Measurements from ENCODE around the gene TENT4B.

The TENT4B gene

GRCh38 chr16:50172195-50172922, 19.3 kb downstream of the TENT4B start:
- ChIA-PET CTCF (interaction anchor here (0.7 to 2.0 kb wide), 7 partner anchors 12 to 634 kb away, joined by 3 to 9 read pairs (median 3); partner anchors contain the start of gene CNEP1R1), POLR2A (no interaction called here)
- DNase-seq (ENCODE audit: extremely low spot score) = no peak
- TF ChIP-seq CTCF (IDR thresholded peaks at IDR 0.05; ENCODE audit: control extremely low read depth, extremely low read depth, low read depth, missing control alignments) = no peak

- ChIA-PET POLR2A (no interaction called here), CTCF (interaction anchor here (1.2 to 1.5 kb wide), 3 partner anchors 13 to 149 kb away, joined by 3 read pairs; partner anchors contain the start of gene CNEP1R1)
- DNase-seq (ENCODE audit: extremely low spot score) = no peak
- TF ChIP-seq CTCF (IDR thresholded peaks at IDR 0.05; ENCODE audit: control extremely low read depth, extremely low read depth, low read depth, missing control alignments) = no peak
These were observed 20.2 kb downstream of the TENT4B start for GRCh38 chr16:50173316-50173715.

- ChIA-PET CTCF (no interaction called here), POLR2A (no interaction called here)
- DNase-seq (ENCODE audit: extremely low spot score) = no peak
- no peak for TF ChIP-seq CTCF (IDR thresholded peaks at IDR 0.05; ENCODE audit: control extremely low read depth, extremely low read depth, low read depth, missing control alignments)
These were observed 25.4 kb downstream of the TENT4B start for GRCh38 chr16:50178491-50178941.

- ChIA-PET CTCF (interaction anchor here (0.8 to 1.8 kb wide), 3 partner anchors 13 to 157 kb away, joined by 3 to 6 read pairs (median 5); partner anchors contain the start of gene CNEP1R1), POLR2A (no interaction called here)
- no peak for DNase-seq (ENCODE audit: extremely low spot score)
- TF ChIP-seq CTCF (IDR thresholded peaks at IDR 0.05; ENCODE audit: control extremely low read depth, extremely low read depth, low read depth, missing control alignments) = no peak
These were observed 29.3 kb downstream of the TENT4B start for GRCh38 chr16:50182441-50182840.

GRCh38 chr16:50183316-50183715, 30.2 kb downstream of the TENT4B start:
- CTCF ChIA-PET = no interaction called here

GRCh38 chr16:50185005-50185505, 31.9 kb downstream of the TENT4B start:
- ChIA-PET POLR2A (interaction anchor here (0.6 kb wide), 1 partner anchor 19 kb away, joined by 6 read pairs; no protein-coding TSS in a partner anchor), CTCF (interaction anchor here (1.2 to 3.0 kb wide), 2 partner anchors 14 to 25 kb away, joined by 3 to 6 read pairs; no protein-coding TSS in a partner anchor)
- DNase-seq (ENCODE audit: extremely low spot score) = no peak
- no peak for TF ChIP-seq CTCF (IDR thresholded peaks at IDR 0.05; ENCODE audit: control extremely low read depth, extremely low read depth, low read depth, missing control alignments)

More at GRCh38 chr16:50183316-50183715, 30.2 kb downstream of the TENT4B start:
- DNase-seq (ENCODE audit: extremely low spot score) = no peak
- POLR2A ChIA-PET = no interaction called here
- TF ChIP-seq CTCF (IDR thresholded peaks at IDR 0.05; ENCODE audit: control extremely low read depth, extremely low read depth, low read depth, missing control alignments) = no peak

Measured in GM10248 (cell line).